HG03175 (cell line): ENCODE results near the gene EMC10.

Experiments
- ATAC-seq: cut with Tn5 transposase; IDR thresholded peaks from one replicate; pipeline ENCODE4 v1.9.1; 2021; ENCODE audit warnings: mild to moderate bottlenecking, moderate library complexity; ENCODE audit not compliant: unreplicated experiment

EMC10 gene

GRCh38 chr19:50477751-50478515 lies 1.6 kb downstream of the EMC10 start:
- no peak for ATAC-seq

GRCh38 chr19:50478901-50479715 lies 2.8 kb downstream of the EMC10 start:
- ATAC-seq = no peak

DNA sequence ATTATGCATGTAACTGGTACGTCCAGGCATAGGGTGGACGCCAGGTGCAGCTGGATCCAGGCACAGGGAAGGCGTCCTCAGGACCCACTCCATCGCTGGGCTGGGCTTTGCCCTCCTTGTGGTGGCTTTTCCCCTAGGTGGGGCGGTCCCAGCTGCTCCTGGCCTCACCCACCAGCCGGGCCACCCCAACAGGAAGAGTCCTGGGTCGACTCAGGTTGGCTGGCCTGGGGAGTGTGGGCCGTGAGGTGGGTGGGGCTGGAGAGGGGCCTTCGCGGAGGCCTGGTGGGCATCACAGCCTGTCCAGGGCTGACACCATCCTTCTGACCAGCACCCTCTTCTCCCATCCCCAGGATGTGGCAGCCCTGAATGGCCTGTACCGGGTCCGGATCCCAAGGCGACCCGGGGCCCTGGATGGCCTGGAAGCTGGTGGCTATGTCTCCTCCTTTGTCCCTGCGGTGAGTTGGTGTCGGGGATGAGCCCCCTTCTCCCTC lies 3.5 kb downstream of the EMC10 start:
- no peak for ATAC-seq

- no peak for ATAC-seq
These were observed 4.2 kb downstream of the EMC10 start for GRCh38 chr19:50480281-50481111.

DNA sequence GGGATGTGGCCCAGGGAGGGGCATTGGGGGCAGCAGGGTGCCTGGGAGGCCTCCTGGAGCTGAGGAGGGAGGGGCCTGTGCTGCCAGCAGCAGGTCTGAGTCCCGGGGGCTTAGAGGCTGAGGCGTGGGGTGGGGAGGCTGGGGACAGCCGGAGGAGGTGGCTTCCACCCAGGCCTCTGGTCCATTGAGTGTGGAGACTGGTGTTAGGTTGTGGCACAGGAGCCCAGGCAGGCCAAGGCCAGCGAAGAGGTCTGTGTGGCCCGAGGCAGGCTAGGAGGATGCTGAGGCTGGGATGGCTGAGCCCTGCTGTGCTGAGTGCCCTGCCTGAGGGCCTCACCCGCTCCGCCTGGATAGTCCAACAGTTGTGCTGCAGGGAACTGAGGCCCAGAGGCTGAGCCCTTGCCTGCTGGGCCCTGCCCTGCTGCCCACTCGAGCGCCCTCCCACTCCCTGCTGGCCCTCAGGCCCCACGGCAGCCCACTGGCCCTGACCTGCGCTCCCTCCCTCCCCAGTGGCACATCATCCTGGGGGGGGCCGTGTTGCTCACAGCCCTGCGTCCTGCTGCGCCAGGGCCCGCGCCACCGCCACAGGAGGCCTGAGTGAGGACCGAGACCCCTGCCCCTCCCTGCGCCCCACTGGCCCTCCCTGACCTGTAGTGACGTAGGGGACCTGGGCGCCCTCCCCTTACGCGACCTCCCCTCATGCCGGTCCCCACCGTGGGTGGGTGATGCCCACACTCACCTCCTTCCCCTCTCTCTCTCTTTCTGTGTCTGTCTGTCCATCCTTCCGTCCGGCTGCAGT lies 5.2 kb downstream of the EMC10 start:
- no peak for ATAC-seq

DNA sequence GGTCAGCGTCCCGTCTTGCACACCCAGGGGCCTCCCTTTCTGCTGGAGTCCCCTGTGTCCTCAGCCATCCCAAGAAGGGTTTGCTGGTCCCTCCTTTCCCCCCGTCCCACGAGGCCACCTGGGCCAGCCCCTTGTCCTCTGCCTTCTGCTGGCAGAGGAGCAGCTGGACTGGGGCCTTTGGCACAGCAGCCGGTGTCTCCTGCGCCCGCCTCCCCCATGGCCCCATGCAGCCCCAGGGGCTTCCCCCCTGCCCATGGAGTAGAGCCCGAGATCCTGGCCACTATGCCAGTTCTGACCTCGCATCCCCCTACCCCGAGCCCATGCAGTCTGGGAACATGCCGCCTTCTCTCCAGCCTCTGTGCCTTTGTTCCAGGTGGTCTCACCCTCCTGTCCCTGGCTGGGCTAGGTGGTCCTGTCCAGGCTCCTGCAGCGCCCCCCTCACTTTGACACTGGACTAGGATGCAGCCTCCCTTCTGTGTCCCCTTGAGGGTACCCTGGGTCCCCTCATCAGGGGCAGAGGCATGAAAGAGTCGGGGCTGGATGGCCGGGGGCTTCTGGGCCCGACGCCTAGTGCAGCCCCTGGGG lies 6.1 kb downstream of the EMC10 start:
- ATAC-seq = no peak

GRCh38 chr19:50482916-50483315 lies 6.6 kb downstream of the EMC10 start:
- ATAC-seq = no peak

DNA sequence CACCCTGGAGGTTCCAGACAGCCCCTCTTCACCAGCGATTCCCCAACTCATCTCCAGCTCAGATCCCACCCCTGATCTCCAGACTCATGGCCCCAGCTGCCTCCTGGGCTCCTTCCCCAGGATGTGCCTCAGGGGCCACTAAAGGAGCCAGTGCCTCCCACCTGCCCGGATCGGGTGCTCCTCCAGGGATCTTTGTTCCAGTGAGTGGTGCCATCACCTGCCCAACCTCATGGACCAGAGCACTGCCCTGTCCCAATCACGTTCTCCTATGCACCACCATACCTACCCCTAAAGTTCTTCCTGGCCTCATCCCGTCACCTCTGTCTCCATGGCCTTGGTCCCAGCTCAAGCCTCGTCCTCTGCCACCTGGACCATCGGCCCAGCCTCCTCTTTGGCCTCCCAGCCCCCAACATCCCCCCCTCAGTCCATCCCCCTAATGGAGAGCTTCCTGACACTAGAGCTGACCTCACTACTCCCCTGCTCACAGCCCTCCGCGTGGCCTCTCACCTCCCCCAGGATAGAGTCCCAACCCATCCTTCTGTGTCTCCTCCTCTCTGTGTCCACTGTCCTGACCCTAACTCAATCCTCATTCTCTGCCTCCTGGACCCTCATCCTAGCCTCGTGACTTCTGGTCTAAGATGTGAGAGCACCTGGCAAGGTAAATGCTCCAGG lies 9.1 kb downstream of the EMC10 start:
- ATAC-seq = no peak

GRCh38 chr19:50486823-50487515 lies 10.7 kb downstream of the EMC10 start:
- no peak for ATAC-seq

- ATAC-seq = no peak
These were observed 12.3 kb downstream of the EMC10 start for GRCh38 chr19:50488389-50489194.

DNA sequence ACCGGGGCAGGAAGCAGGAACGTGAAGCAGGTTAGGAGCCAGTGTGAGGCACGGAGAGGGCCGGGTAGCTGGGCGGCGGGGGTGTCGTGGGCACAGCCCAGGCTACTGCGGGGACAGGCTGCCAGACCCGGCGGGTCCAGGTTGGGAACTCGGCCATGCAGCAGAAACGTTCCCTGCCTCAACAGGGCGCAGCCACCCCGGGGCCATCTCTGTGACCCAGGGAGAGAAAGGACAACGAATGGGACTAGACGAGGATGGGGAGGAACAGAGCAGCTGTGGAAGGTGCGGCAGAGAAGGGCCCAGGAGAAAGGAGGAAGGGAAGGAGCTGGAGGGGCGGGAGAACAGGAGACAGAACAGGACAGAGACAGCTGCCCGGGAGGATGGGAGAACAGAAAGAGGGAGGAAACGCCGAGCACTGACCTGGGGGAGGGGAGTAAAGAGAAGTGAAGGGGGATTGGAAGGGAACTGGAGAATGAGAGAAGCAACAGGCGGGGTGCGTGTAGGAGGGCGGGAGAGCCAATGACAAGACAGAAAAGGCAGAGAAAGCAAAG lies 13.2 kb downstream of the EMC10 start:
- no peak for ATAC-seq

DNA sequence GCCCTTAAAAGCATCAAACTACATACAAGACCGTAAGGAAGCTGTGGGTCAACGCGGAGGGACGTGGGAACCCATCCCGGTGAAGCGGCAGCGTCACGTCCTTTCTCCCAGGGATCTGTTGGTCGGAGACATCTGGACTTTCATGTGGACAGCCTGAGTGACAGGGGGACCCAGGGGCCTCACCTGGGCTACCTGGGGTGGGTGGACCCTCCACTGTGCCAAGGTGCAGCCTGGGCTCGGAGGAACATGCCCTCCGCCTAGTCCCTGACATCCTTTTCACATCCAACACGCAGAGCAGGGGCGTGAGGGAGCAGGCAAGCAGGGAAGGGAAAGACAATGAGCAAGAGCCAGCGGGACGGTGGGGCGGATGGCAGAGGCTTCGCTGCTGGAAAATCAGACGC lies 14.1 kb downstream of the EMC10 start:
- ATAC-seq = no peak

DNA sequence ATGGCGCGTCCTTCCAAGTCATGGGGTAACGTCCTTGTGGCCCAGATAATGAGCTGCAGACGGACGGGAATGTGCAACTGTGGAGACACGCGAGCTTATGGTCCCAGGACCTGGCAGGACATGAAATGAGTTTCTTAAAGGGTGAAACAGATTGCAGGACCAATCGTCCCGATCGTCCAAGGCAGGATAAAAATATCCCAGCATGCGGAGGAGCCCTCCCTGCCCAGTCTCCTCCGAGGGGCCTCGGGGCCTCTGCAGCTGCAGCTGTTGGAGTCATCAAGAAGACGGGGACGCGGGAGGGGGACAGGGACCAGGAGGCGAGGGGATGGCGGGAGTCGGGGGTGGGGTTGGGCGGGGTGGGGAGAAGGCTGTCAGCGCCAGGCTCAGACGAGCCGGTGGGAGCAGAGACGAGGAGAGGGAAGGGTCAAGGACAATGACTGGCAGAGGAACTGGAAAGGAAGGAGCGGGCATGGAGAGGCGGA lies 14.7 kb downstream of the EMC10 start:
- ATAC-seq = no peak

DNA sequence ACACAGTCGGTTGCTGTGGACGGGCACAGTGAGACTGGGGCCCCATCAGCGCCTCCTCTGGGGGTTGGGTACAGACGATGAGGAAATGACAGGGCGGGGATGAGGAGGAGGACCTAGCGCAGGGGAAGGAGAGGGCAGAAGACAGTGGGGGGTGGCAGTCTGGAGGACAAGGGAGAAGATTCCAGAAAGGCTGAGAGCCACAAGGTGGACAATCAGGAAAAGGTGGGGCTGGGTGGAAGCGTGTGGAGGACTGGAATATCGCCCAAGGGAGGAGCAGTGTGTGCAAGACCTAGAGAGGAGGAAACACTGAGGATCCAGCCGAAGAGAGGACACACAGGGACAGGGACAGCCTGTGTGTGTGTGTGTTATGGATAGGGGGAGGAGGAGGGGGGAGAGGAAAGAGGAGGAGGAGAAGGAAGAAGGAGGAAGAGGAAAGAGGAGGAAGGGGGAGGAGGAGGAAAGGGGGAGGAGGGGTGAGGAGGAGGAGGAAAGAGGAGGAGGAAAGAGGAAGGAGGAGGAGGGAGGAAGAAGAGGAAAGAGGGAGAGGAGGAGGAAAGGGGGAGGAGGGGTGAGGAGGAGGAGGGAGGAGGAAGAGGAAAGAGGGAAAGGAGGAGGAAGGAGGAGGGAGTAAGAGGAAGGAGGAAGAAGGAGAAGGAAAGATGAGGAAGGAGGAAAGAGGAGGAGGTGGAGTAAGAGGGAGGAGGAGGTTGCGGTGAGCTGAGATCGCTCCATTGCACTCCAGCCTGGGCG lies 16.2 kb downstream of the EMC10 start:
- no peak for ATAC-seq

DNA sequence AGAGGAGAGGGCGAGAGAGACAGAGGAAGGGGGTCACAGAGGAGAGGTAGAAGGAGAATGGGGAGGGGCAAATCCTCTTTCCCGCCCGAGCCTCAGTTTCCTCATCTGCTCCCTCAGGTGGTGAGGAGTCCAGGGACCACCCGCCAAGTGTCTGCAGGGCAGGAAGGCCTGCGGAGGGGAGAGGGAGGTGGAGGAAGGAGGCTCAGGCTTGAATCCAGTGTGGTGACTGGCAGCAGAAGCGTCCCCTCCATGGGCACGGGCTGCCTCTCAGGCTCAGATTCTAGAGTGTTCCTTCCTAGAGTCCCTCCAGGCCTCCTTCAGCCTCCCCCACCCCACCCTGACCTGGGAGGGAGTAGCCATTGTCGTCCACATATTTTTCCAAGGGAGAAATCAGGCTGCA lies 16.9 kb downstream of the EMC10 start:
- ATAC-seq = no peak

DNA sequence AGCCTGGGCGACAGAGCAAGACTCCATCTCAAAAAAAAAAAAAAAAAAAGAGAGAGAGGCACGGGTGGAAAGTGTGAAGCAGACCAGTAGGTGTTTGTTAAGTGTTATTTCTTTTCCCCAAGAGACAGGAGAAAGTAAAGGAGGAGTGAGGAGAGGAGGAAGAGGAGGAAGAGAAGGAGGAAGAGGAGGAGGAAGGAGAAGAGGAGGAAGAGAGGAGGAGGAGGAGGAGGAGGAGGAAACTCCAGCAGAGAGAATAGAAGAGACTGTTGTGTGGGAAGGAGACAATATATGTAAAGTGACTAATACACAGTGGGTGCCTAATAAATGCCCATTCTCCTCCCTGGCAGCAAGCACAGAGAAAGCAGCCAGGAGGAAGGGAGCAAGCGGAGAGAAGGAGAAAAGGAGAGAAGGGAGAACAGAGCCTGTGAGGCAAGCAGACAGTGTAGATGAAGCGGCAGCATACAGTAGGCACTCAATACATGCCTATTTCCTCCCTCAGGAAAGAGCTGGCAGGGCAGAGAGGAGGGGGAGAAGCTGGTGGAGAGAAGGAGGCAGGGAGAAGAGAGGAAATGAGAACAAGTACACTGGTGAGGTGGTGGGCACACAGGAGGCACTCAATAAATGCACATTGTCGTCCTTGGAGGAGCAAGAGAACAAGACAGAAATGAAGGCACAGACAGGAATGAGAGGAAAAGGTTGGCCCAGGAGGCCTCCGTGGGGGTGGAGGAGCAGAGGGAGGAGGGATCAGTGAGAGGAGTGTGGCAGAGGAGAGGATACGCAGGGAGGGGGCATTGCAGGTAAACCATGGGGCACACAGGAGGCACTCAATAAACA lies 18.1 kb downstream of the EMC10 start:
- ATAC-seq = no peak
